SK-N-MC (cell line): ENCODE results near the gene FSTL1.

Experiments used
- EZH2 ChIP-seq: fragments of 200-600 bp; sonication (generic); IDR thresholded peaks from one replicate; pipeline ENCODE4 v1.6.1; 2017; ENCODE audit warnings: antibody characterized with exemption
- FOXP2 ChIP-seq: optimal IDR thresholded peaks from 2 replicates; pipeline ENCODE3; 2011; ENCODE audit warnings: mild to moderate bottlenecking, moderate library complexity; ENCODE audit not compliant: insufficient read depth; ENCODE audit errors: extremely low read length, control extremely low read depth
- POLR2AphosphoS5 ChIP-seq: IDR thresholded peaks from 2 replicates; pipeline ENCODE4 v1.6.1; 2012; ENCODE audit warnings: mild to moderate bottlenecking, low read depth, low read length, borderline replicate concordance

- TF ChIP-seq POLR2AphosphoS5 (no peak), EZH2 (no peak), FOXP2 (no peak)
Observed at GRCh38 chr3:120468635-120469295, 18.0 kb upstream of the FSTL1 start.
